Activated CD8-positive, alpha-beta T cell treated with anti-CD3 and anti-CD28 coated beads, Interleukin-2, amount 10 ng/mL, durations not matched to agents 7 days and 5 days (primary cell): ENCODE measurements around the gene IGDCC3. TPM values are rescaled to one million over a fixed set of nuclear protein-coding genes. Genes with fewer than 3 reads are reported as not detected.

Experiments
- ATAC-seq: fragments of 150-1000 bp; cut with Tn5 transposase; one replicate; pipeline ENCODE4 v1.10.0; 2021; ENCODE audit warnings: moderate library complexity
- CTCF ChIA-PET: fragments of 350-600 bp; sonication (Branson Sonifier 250); formaldehyde crosslinking; loops from one replicate; lab custom pipeline; 2021; ENCODE audit warnings: antibody characterized with exemption; lab: Charles Lee
- POLR2A ChIA-PET: fragments of 350-600 bp; sonication (Branson Sonifier 250); formaldehyde crosslinking; loops from one replicate; lab custom pipeline; 2021; ENCODE audit warnings: antibody characterized with exemption; lab: Charles Lee
- DNase-seq: peaks from one replicate; pipeline ENCODE4 v3.0.0-alpha.2; 2020
- H3K27ac Mint-ChIP-seq: one replicate; pipeline ENCODE4 v1.8.0; 2021; ENCODE audit warnings: mild to moderate bottlenecking, mixed read lengths
- H3K27me3 Mint-ChIP-seq: one replicate; pipeline ENCODE4 v1.8.0; 2021; ENCODE audit warnings: low read depth, mixed read lengths
- H3K36me3 Mint-ChIP-seq: one replicate; pipeline ENCODE4 v1.8.0; 2021; ENCODE audit warnings: low read depth, mixed read lengths
- H3K4me1 Mint-ChIP-seq: one replicate; pipeline ENCODE4 v1.8.0; 2021; ENCODE audit warnings: low read depth, mixed read lengths
- H3K4me3 Mint-ChIP-seq: one replicate; pipeline ENCODE4 v1.8.0; 2021; ENCODE audit warnings: mild to moderate bottlenecking, mixed read lengths
- H3K9me3 Mint-ChIP-seq: one replicate; pipeline ENCODE4 v1.8.0; 2022; ENCODE audit warnings: mixed read lengths; ENCODE audit not compliant: insufficient read depth
- total RNA-seq, 2 experiments: library from RNA; stranded (reverse); gene quantifications; one replicate each; pipeline ENCODE4 v1.2.3, GENCODE V29; 2021

The IGDCC3 gene
- not detected for total RNA-seq

- H3K27ac Mint-ChIP-seq = no peak within 1 kb of the TSS
- DNase-seq (no peak), ATAC-seq (no peak)
- H3K36me3 Mint-ChIP-seq = no peaks in the 10 kb centered on the region
- ChIA-PET POLR2A (interaction anchor here (1.6 kb wide), 1 partner anchor 73 kb away, joined by 8 read pairs; the partner anchor contains the start of gene RNU5B-1), CTCF (interaction anchor here (1.9 kb wide), 1 partner anchor 56 kb away, joined by 7 read pairs; no protein-coding TSS in a partner anchor)
- H3K4me1 Mint-ChIP-seq = peaks cover 13% of the 10 kb centered on the region
- H3K27me3 Mint-ChIP-seq = peaks cover 69% of the 10 kb centered on the region
- no peaks in the 10 kb centered on the region for H3K9me3 Mint-ChIP-seq
- H3K4me3 Mint-ChIP-seq = peak within 1 kb of the TSS; percentile 45
Observed at GRCh38 chr15:65377976-65378366, at the start of gene IGDCC3. TSS of gene IGDCC3 (minus strand) at chr15:65378002. CDS start at chr15:65377788, 214 bp downstream.

- ATAC-seq (no peak), DNase-seq (no peak)
- CTCF ChIA-PET = no interaction called here
- POLR2A ChIA-PET = no interaction called here
- Mint-ChIP-seq H3K27me3 (peaks cover 38% of the 10 kb centered on the region), H3K9me3 (no peaks in the 10 kb centered on the region), H3K27ac (no peak overlapping the region), H3K4me3 (no peak overlapping the region), H3K36me3 (peaks cover 3% of the 10 kb centered on the region), H3K4me1 (peaks cover 13% of the 10 kb centered on the region)
Observed at GRCh38 chr15:65426216-65426853, 48.5 kb upstream of the IGDCC3 start.

GRCh38 chr15:65424683-65425082, 46.9 kb upstream of the IGDCC3 start:
- DNase-seq = no peak
- POLR2A ChIA-PET = no interaction called here
- CTCF ChIA-PET = no interaction called here
- Mint-ChIP-seq H3K36me3 (peaks cover 3% of the 10 kb centered on the region), H3K4me3 (no peak overlapping the region), H3K4me1 (peaks cover 13% of the 10 kb centered on the region), H3K27me3 (peaks cover 54% of the 10 kb centered on the region), H3K9me3 (no peaks in the 10 kb centered on the region), H3K27ac (no peak overlapping the region)
- ATAC-seq = no peak

- Mint-ChIP-seq H3K4me1 (peaks cover 13% of the 10 kb centered on the region), H3K9me3 (no peaks in the 10 kb centered on the region), H3K27me3 (peaks cover 60% of the 10 kb centered on the region), H3K36me3 (peaks cover 3% of the 10 kb centered on the region), H3K4me3 (no peak overlapping the region), H3K27ac (no peak overlapping the region)
- CTCF ChIA-PET = no interaction called here
- POLR2A ChIA-PET = interaction anchor here (0.6 kb wide), 1 partner anchor 12 kb away, joined by 3 read pairs; no protein-coding TSS in a partner anchor
- DNase-seq = no peak
- ATAC-seq = no peak
Observed at GRCh38 chr15:65423976-65424679, 46.3 kb upstream of the IGDCC3 start.

- H3K27ac Mint-ChIP-seq = no peak overlapping the region
- peaks cover 13% of the 10 kb centered on the region for H3K4me1 Mint-ChIP-seq
- peak overlapping the region; percentile 65 for H3K4me3 Mint-ChIP-seq
- DNase-seq (no peak), ATAC-seq (no peak)
- peaks cover 3% of the 10 kb centered on the region for H3K36me3 Mint-ChIP-seq
- POLR2A ChIA-PET = interaction anchor here (0.6 kb wide), 1 partner anchor 12 kb away, joined by 3 read pairs; no protein-coding TSS in a partner anchor
- peaks cover 66% of the 10 kb centered on the region for H3K27me3 Mint-ChIP-seq
- CTCF ChIA-PET = no interaction called here
- no peaks in the 10 kb centered on the region for H3K9me3 Mint-ChIP-seq
Observed at GRCh38 chr15:65423150-65423975, 45.6 kb upstream of the IGDCC3 start.

- peaks cover 13% of the 10 kb centered on the region for H3K4me1 Mint-ChIP-seq
- peak overlapping the region; percentile 57 for H3K4me3 Mint-ChIP-seq
- H3K27ac Mint-ChIP-seq = peak overlapping the region; percentile 35
- peaks cover 77% of the 10 kb centered on the region for H3K27me3 Mint-ChIP-seq
- H3K36me3 Mint-ChIP-seq = peaks cover 3% of the 10 kb centered on the region
- ATAC-seq (peak; percentile 27), DNase-seq (peak; percentile 42)
- POLR2A ChIA-PET = interaction anchor here (0.6 to 2.3 kb wide), 4 partner anchors 22 to 284 kb away, joined by 3 to 7 read pairs (median 4); partner anchors contain the start of gene RNU5B-1
- CTCF ChIA-PET = interaction anchor here (1.3 to 1.9 kb wide), 2 partner anchors 12 to 21 kb away, joined by 4 to 9 read pairs; no protein-coding TSS in a partner anchor
- H3K9me3 Mint-ChIP-seq = no peaks in the 10 kb centered on the region
Observed at GRCh38 chr15:65421360-65422215, 43.8 kb upstream of the IGDCC3 start.

- ChIA-PET CTCF (interaction anchor here (1.3 to 1.9 kb wide), 3 partner anchors 12 to 104 kb away, joined by 4 to 9 read pairs (median 4); no protein-coding TSS in a partner anchor), POLR2A (interaction anchor here (0.7 to 2.3 kb wide), 3 partner anchors 110 to 285 kb away, joined by 3 to 7 read pairs (median 3); partner anchors contain the start of gene RNU5B-1)
- Mint-ChIP-seq H3K27ac (no peak overlapping the region), H3K4me3 (no peak overlapping the region), H3K9me3 (no peaks in the 10 kb centered on the region), H3K4me1 (peaks cover 13% of the 10 kb centered on the region), H3K27me3 (peaks cover 73% of the 10 kb centered on the region), H3K36me3 (peaks cover 3% of the 10 kb centered on the region)
- DNase-seq (no peak), ATAC-seq (no peak)
Observed at GRCh38 chr15:65420975-65421359, 43.2 kb upstream of the IGDCC3 start.

- ATAC-seq (no peak), DNase-seq (no peak)
- no peaks in the 10 kb centered on the region for H3K9me3 Mint-ChIP-seq
- ChIA-PET CTCF (interaction anchor here (1.6 kb wide), 1 partner anchor 33 kb away, joined by 4 read pairs; no protein-coding TSS in a partner anchor), POLR2A (interaction anchor here (0.6 kb wide), 1 partner anchor 312 kb away, joined by 3 read pairs; no protein-coding TSS in a partner anchor)
- peaks cover 13% of the 10 kb centered on the region for H3K4me1 Mint-ChIP-seq
- no peak overlapping the region for H3K4me3 Mint-ChIP-seq
- H3K27ac Mint-ChIP-seq = no peak overlapping the region
- peaks cover 3% of the 10 kb centered on the region for H3K36me3 Mint-ChIP-seq
- peaks cover 66% of the 10 kb centered on the region for H3K27me3 Mint-ChIP-seq
Observed at GRCh38 chr15:65418596-65418995, 40.8 kb upstream of the IGDCC3 start.

- POLR2A ChIA-PET = no interaction called here
- H3K4me3 Mint-ChIP-seq = no peak overlapping the region
- ATAC-seq (no peak), DNase-seq (no peak)
- H3K9me3 Mint-ChIP-seq = no peaks in the 10 kb centered on the region
- CTCF ChIA-PET = no interaction called here
- peaks cover 4% of the 10 kb centered on the region for H3K4me1 Mint-ChIP-seq
- H3K27me3 Mint-ChIP-seq = peaks cover 54% of the 10 kb centered on the region
- H3K27ac Mint-ChIP-seq = no peak overlapping the region
- H3K36me3 Mint-ChIP-seq = no peaks in the 10 kb centered on the region
Observed at GRCh38 chr15:65416845-65417416, 39.1 kb upstream of the IGDCC3 start.

- peaks cover 49% of the 10 kb centered on the region for H3K27me3 Mint-ChIP-seq
- no peaks in the 10 kb centered on the region for H3K36me3 Mint-ChIP-seq
- H3K9me3 Mint-ChIP-seq = no peaks in the 10 kb centered on the region
- ATAC-seq (no peak), DNase-seq (no peak)
- ChIA-PET CTCF (interaction anchor here (1.0 to 2.0 kb wide), 2 partner anchors 14 to 29 kb away, joined by 3 to 5 read pairs; no protein-coding TSS in a partner anchor), POLR2A (no interaction called here)
- H3K4me3 Mint-ChIP-seq = no peak overlapping the region
- no peaks in the 10 kb centered on the region for H3K4me1 Mint-ChIP-seq
- no peak overlapping the region for H3K27ac Mint-ChIP-seq
Observed at GRCh38 chr15:65414841-65415621, 37.2 kb upstream of the IGDCC3 start.
